Uterus (tissue), 2 donors: Measurements from ENCODE around the gene ALG3.

Source experiments
- CTCF ChIP-seq, 4 experiments: fragments of 200-600 bp in 2 of 4; fragments of 450-650 bp in 2 of 4; sonication (generic) in 2 of 4; IDR thresholded peaks; one replicate each; pipeline ENCODE4 v1.5.1; 2016 to 2019; ENCODE audit warnings: antibody characterized with exemption in 4 of 4, mild to moderate bottlenecking in 2 of 4, moderate library complexity in 1 of 4
- POLR2A ChIP-seq, 2 donors: fragments of 450-650 bp; IDR thresholded peaks; one replicate each; pipeline ENCODE4 v1.6.1; 2016; ENCODE audit warnings: antibody characterized with exemption in 2 of 2, mild to moderate bottlenecking in 1 of 2, moderate library complexity in 1 of 2

- TF ChIP-seq CTCF (IDR thresholded peaks at IDR 0.05) = peak in 3 of 4 experiments; percentile 19 to 42 (median 24)
- TF ChIP-seq POLR2A (IDR thresholded peaks at IDR 0.05) = no peak
Measured at GRCh38 chr3:184241447-184242296, 7.1 kb downstream of the ALG3 start.
